Activated CD8-positive, alpha-beta memory T cell treated with anti-CD3 and anti-CD28 coated beads, Interleukin-2, amount 50 U/mL, for 1 hour (primary cell): ENCODE results near the gene DMRTA2.

Experiments
- DNase-seq: peaks from one replicate; pipeline ENCODE4 v3.0.0-alpha.2; 2020; ENCODE audit errors: extremely low read depth

DMRTA2 gene

GRCh38 chr1:50422946-50423669 is at the start of gene DMRTA2:
TSS of gene DMRTA2 (minus strand) at chr1:50423443. CDS start at chr1:50421536, 1,907 bp downstream.
- DNase-seq: no peak

GRCh38 chr1:50471967-50472366 is 48.7 kb upstream of the DMRTA2 start:
- DNase-seq: no peak

- DNase-seq: no peak
These were observed 39.7 kb upstream of the DMRTA2 start for GRCh38 chr1:50462964-50463363.

GRCh38 chr1:50458507-50458906 is 35.3 kb upstream of the DMRTA2 start:
- DNase-seq: no peak

- no peak for DNase-seq
These were observed 31.7 kb upstream of the DMRTA2 start for GRCh38 chr1:50454911-50455310.

- no peak for DNase-seq
These were observed 30.0 kb upstream of the DMRTA2 start for GRCh38 chr1:50453266-50453665.

- no peak for DNase-seq
These were observed 29.5 kb upstream of the DMRTA2 start for GRCh38 chr1:50452700-50453099.

GRCh38 chr1:50450861-50451653 is 27.8 kb upstream of the DMRTA2 start:
- no peak for DNase-seq

GRCh38 chr1:50447961-50448360 is 24.7 kb upstream of the DMRTA2 start:
- DNase-seq: no peak

- DNase-seq: no peak
These were observed 17.9 kb upstream of the DMRTA2 start for GRCh38 chr1:50441183-50441582.

GRCh38 chr1:50438945-50439344 is 15.7 kb upstream of the DMRTA2 start:
- DNase-seq: no peak

GRCh38 chr1:50436489-50436888 is 13.2 kb upstream of the DMRTA2 start:
- no peak for DNase-seq

- DNase-seq: no peak
These were observed 6.8 kb upstream of the DMRTA2 start for GRCh38 chr1:50430010-50430405.

- no peak for DNase-seq
These were observed 4.9 kb upstream of the DMRTA2 start for GRCh38 chr1:50427818-50428779.

- no peak for DNase-seq
These were observed 4.0 kb upstream of the DMRTA2 start for GRCh38 chr1:50427086-50427817.

- DNase-seq: no peak
These were observed 3.5 kb upstream of the DMRTA2 start for GRCh38 chr1:50426702-50427085.

- DNase-seq: no peak
These were observed 3.0 kb upstream of the DMRTA2 start for GRCh38 chr1:50426108-50426700.

GRCh38 chr1:50425376-50426107 is 2.3 kb upstream of the DMRTA2 start:
- DNase-seq: no peak

- DNase-seq: no peak
These were observed 1.7 kb upstream of the DMRTA2 start for GRCh38 chr1:50424884-50425375.
